Measurements from ENCODE around the gene SH3BP4. TPM values are rescaled to one million over a fixed set of nuclear protein-coding genes. Genes with fewer than 3 reads are reported as not detected.

SH3BP4 gene
- total RNA-seq, 1 donor from 2014 or later: 49.5 TPM

DNA sequence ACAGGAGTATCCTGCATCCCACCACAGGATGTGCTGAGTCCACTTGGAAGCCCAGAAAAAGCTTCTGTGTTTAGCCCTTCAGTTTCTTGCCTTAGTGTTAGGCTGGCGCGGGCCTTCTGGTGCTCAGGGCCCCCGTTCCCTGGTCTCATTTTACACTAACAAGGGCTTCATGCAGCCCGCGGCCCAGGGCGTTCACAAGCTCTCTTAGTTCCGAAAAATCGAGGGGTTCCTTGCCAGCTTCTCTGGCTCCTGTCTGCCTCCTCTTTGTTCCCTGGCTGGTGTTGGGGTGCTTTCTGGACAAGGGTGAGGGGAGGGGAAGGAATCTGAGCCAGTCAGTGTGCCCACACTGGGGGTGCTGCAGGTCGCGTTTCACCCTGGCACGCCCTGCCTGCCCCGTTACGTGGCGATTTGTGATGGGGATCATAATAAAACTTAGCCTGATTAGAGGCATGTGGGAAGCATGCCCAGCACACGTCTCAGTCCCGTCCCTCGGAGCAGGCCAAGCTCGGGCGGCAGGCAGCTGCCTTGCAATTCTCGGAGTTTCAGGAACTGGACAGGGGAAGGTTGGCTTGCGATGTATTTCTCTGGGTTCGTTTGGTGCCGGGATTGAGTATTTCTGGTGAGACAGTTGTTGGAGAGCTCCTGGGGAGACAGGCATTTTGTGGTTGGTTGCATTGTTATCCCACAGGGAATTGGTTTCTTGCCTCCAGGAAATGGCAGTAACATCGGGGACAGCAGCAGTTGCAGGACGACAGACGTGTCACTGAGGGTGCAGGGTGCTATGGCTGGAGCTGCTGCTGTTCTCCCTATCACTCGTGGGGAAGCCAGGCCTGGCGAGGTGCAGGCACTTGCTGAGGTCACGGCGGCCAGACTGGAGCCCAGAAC, 22.9 kb downstream of the SH3BP4 start:
- H3K36me3 Mint-ChIP-seq: peaks cover 39% of the 10 kb centered on the region
- TF ChIP-seq CTCF (conservative IDR thresholded peaks at IDR 0.05): no peak
- DNase-seq (ENCODE audit: extremely low spot score, unreplicated experiment): no peak
- H3K27me3 Mint-ChIP-seq: no peaks in the 10 kb centered on the region
- H3K4me1 Mint-ChIP-seq (ENCODE audit: unreplicated experiment): peaks cover 45% of the 10 kb centered on the region
- no peak overlapping the region for H3K4me3 Mint-ChIP-seq
- H3K27ac Mint-ChIP-seq: peak overlapping the region; percentile 68
- no peaks in the 10 kb centered on the region for H3K9me3 Mint-ChIP-seq

DNA sequence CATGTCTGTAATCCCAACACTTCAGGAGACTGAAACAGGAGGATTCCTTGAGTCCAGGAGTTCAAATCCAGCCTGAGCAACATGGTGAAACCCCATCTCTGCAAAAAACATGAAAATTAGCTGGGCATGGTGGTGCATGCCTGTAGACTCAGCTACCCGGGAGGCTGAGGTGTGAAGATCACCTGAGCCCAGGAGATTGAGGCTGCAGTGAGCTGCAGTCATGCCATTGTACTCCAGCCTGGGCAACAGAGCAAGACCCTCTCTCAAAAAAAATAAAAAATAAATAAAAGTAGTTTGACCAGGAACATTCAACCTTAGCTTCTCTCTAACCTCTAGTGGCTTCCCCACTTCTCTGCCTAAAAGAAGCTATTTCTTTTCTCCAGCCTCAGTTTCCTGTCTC, 23.8 kb downstream of the SH3BP4 start:
- peaks cover 33% of the 10 kb centered on the region for H3K36me3 Mint-ChIP-seq
- DNase-seq (ENCODE audit: extremely low spot score, unreplicated experiment): no peak
- H3K9me3 Mint-ChIP-seq: no peaks in the 10 kb centered on the region
- H3K4me3 Mint-ChIP-seq: no peak overlapping the region
- peaks cover 45% of the 10 kb centered on the region for H3K4me1 Mint-ChIP-seq (ENCODE audit: unreplicated experiment)
- H3K27me3 Mint-ChIP-seq: no peaks in the 10 kb centered on the region
- no peak for TF ChIP-seq CTCF (conservative IDR thresholded peaks at IDR 0.05)
- no peak overlapping the region for H3K27ac Mint-ChIP-seq

DNA sequence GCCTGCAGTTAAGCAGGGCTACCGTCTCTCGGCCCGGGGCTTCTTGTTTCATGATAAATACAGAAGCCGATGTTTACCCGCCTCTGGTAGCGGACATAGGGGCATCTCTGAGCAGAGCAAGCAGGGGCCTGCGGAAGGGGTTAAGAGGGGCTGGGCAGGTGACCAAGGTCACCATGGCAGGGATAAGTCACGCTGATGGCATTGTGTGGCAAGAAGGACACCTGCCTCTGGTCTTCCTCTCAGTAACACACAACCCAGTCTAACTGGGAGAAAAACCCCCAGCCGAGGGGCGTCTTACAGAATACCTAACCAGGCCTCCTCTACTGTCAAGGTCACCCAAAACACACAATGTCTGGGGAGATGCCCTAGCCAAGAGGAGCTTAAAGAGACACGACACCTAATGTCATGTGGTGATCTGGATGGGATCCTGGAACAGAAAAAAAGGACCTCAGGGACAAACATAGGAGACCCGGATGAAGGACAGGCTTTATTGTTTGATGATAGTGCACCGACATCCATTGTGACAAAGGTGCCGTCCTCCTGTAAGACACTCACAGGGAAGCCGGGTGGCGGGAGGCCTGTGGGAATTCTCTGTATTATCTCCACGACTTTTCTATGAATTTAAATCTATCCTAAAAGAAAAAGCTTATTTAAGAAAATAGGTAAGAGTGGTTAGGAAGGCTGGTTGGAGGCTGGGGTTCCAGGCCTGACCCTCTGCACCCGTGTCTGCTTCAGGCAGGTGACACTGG, 24.8 kb downstream of the SH3BP4 start:
- no peaks in the 10 kb centered on the region for H3K27me3 Mint-ChIP-seq
- no peak overlapping the region for H3K27ac Mint-ChIP-seq
- H3K4me3 Mint-ChIP-seq: no peak overlapping the region
- DNase-seq (ENCODE audit: extremely low spot score, unreplicated experiment): no peak
- peaks cover 30% of the 10 kb centered on the region for H3K36me3 Mint-ChIP-seq
- peaks cover 53% of the 10 kb centered on the region for H3K4me1 Mint-ChIP-seq (ENCODE audit: unreplicated experiment)
- H3K9me3 Mint-ChIP-seq: no peaks in the 10 kb centered on the region
- no peak for TF ChIP-seq CTCF (conservative IDR thresholded peaks at IDR 0.05)

DNA sequence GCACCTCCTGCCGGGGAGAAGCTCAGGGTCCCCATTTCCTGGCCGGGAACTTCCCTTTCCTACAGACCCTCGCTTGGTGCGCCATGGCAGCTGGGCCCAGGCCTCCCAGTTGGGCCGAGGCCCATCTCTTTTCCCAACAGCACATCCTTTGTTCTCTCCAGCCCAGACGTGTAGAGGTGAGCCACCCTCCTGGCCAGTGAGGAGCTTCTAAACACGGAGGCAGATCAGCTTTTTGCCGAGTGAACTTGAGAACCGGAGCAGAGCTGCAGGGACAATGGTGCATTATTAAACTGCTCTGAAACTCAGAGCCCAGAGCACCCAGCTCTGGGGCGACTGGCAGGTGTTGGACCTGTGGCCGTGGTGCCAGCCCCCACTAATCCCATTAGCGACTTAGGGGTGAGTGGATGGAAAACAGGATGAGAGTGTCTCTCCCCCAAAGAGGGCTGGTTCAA, 25.4 kb downstream of the SH3BP4 start:
- H3K4me1 Mint-ChIP-seq (ENCODE audit: unreplicated experiment): peaks cover 57% of the 10 kb centered on the region
- no peak overlapping the region for H3K4me3 Mint-ChIP-seq
- H3K27ac Mint-ChIP-seq: no peak overlapping the region
- H3K9me3 Mint-ChIP-seq: no peaks in the 10 kb centered on the region
- H3K36me3 Mint-ChIP-seq: peaks cover 30% of the 10 kb centered on the region
- DNase-seq (ENCODE audit: extremely low spot score, unreplicated experiment): no peak
- no peak for TF ChIP-seq CTCF (conservative IDR thresholded peaks at IDR 0.05)
- no peaks in the 10 kb centered on the region for H3K27me3 Mint-ChIP-seq

- H3K4me3 Mint-ChIP-seq: no peak overlapping the region
- no peak for DNase-seq (ENCODE audit: extremely low spot score, unreplicated experiment)
- H3K36me3 Mint-ChIP-seq: peaks cover 22% of the 10 kb centered on the region
- peaks cover 60% of the 10 kb centered on the region for H3K4me1 Mint-ChIP-seq (ENCODE audit: unreplicated experiment)
- peak overlapping the region; percentile 5 for H3K27ac Mint-ChIP-seq
- no peaks in the 10 kb centered on the region for H3K27me3 Mint-ChIP-seq
- no peak for TF ChIP-seq CTCF (conservative IDR thresholded peaks at IDR 0.05)
- no peaks in the 10 kb centered on the region for H3K9me3 Mint-ChIP-seq
Observed at GRCh38 chr2:234978466-234979203, 26.8 kb downstream of the SH3BP4 start.

Measured in type B pancreatic cell (in vitro differentiated cells).